Frontal cortex (tissue), 4 donors: Measurements from ENCODE around the gene WAPL. TPM values are rescaled to one million over a fixed set of nuclear protein-coding genes. Genes with fewer than 3 reads are reported as not detected.
A peak's percentile ranks its signal among the peaks of the same experiment; 100 is the strongest.

Experiments used
- DNase-seq, 2 donors: peaks; one replicate each; pipeline ENCODE4 v3.0.0; 2012; ENCODE audit warnings: low spot score in 2 of 2
- FAIRE-seq: peaks from 2 replicates; lab custom pipeline; 2012; peaks lifted over from hg19 to GRCh38; lab: Jason Lieb, UNC
- total RNA-seq: library from RNA; depleted of rRNA; stranded (reverse); fragments of >200 nt; gene quantifications from one replicate; pipeline ENCODE4 v1.2.3, GENCODE V29; 2014
- donor health status: control.
- donor health status: control.
- donor health status: control.

WAPL gene
- total RNA-seq, 1 donor from 2014 or later = 76.2 TPM

GRCh38 chr10:86480571-86480970 is 41.0 kb downstream of the WAPL start:
- FAIRE-seq (no peak), DNase-seq (no peak)

GRCh38 chr10:86472061-86472460 is 49.5 kb downstream of the WAPL start:
- no peak for FAIRE-seq
- DNase-seq = no peak

- DNase-seq = no peak
- FAIRE-seq = no peak
Observed at GRCh38 chr10:86461963-86462804, 59.4 kb downstream of the WAPL start.

- DNase-seq (no peak), FAIRE-seq (no peak)
Observed at GRCh38 chr10:86451604-86451960, 70.0 kb downstream of the WAPL start.

GRCh38 chr10:86450806-86451603 is 70.6 kb downstream of the WAPL start:
- FAIRE-seq (no peak), DNase-seq (no peak)

GRCh38 chr10:86449926-86450558 is 71.5 kb downstream of the WAPL start:
- no peak for FAIRE-seq
- DNase-seq = no peak

- DNase-seq (no peak), FAIRE-seq (no peak)
Observed at GRCh38 chr10:86447432-86447831, 74.2 kb downstream of the WAPL start.

- no peak for FAIRE-seq
Observed at GRCh38 chr10:86446987-86447386, 74.6 kb downstream of the WAPL start.

GRCh38 chr10:86446440-86446839 is 75.2 kb downstream of the WAPL start:
- FAIRE-seq (no peak), DNase-seq (no peak)

More at GRCh38 chr10:86446987-86447386, 74.6 kb downstream of the WAPL start:
- DNase-seq = no peak

- DNase-seq (no peak), FAIRE-seq (no peak)
Observed at GRCh38 chr10:86443936-86444335, 77.7 kb downstream of the WAPL start.

- DNase-seq = no peak
- FAIRE-seq = no peak
Observed at GRCh38 chr10:86443069-86443468, 78.5 kb downstream of the WAPL start.

GRCh38 chr10:86440874-86441843 is 80.4 kb downstream of the WAPL start:
- no peak for FAIRE-seq
- DNase-seq = no peak

GRCh38 chr10:86439544-86439943 is 82.0 kb downstream of the WAPL start:
- DNase-seq (peak in 1 of 2 donors; percentile 23), FAIRE-seq (no peak)

- no peak for DNase-seq
- no peak for FAIRE-seq
Observed at GRCh38 chr10:86438091-86438749, 83.4 kb downstream of the WAPL start.

GRCh38 chr10:86437447-86437846 is 84.1 kb downstream of the WAPL start:
- DNase-seq = no peak
- FAIRE-seq = no peak

- FAIRE-seq (no peak), DNase-seq (no peak)
Observed at GRCh38 chr10:86436963-86437362, 84.6 kb downstream of the WAPL start.

GRCh38 chr10:86434656-86435055 is 86.9 kb downstream of the WAPL start:
- DNase-seq (no peak), FAIRE-seq (no peak)

- DNase-seq (no peak), FAIRE-seq (no peak)
Observed at GRCh38 chr10:86423739-86424138, 97.9 kb downstream of the WAPL start.

- FAIRE-seq (no peak), DNase-seq (no peak)
Observed at GRCh38 chr10:86419101-86419500, 102.5 kb downstream of the WAPL start.
